ENCODE data around the gene MATN3. TPM values are rescaled to one million over a fixed set of nuclear protein-coding genes. Genes with fewer than 3 reads are reported as not detected.

MATN3 gene
- total and polyA plus RNA-seq, 9 of the 15 experiments (the other 6 are each of a cell fraction or from before 2014, with no cell fraction given) = not detected

- TF ChIP-seq ZNF518B (CRISPR knock-in tag; IDR thresholded peaks at IDR 0.05) = no peak
- no peak for TF ChIP-seq PCBP1 (IDR thresholded peaks at IDR 0.05; ENCODE audit: low read depth, low read length, poor library complexity, severe bottlenecking)
Measured at GRCh38 chr2:20040489-20041172, 28.2 kb upstream of the MATN3 start (continued).

- intact Hi-C loops (cut with micrococcal nuclease) (no loop called here), in situ Hi-C loops (cut with MboI) (no loop called here)
- ATAC-seq (no peak), DNase-seq (ENCODE audit: extremely low read depth in 1 of 4, low spot score in 3 of 4) (no peak), FAIRE-seq (no peak)
- H2AFZ ChIP-seq (ENCODE audit: low read depth, low read length) = no peak overlapping the region
- H3K27ac ChIP-seq (ENCODE audit: extremely low read depth, low read depth, low read length) = no peak overlapping the region
- no TSS peak for BruUV-seq (replicated peaks)
- ChIA-PET CTCF (ENCODE audit: low intra/inter-chr PET ratio) (no interaction called here), POLR2A (interaction anchor here (0.7 to 0.8 kb wide), 2 partner anchors 10 to 507 kb away, joined by 3 to 4 read pairs; no protein-coding TSS in a partner anchor)
- H3K4me1 ChIP-seq (replicated peaks in 1 of 2; ENCODE audit: control insufficient read depth in 2 of 2, insufficient read depth in 2 of 2, low read length in 2 of 2) = no peaks in the 10 kb centered on the region; a peak in 2 of 5 replicates
- peaks cover 22% of the 10 kb centered on the region for H3K79me2 ChIP-seq (ENCODE audit: control insufficient read depth, insufficient read depth, low read length)
- no peak overlapping the region for H3K4me3 ChIP-seq
- H3K9ac ChIP-seq (ENCODE audit: insufficient read depth in 1 of 2, low read depth in 2 of 2, low read length in 2 of 2) = no peak overlapping the region
- H4K20me1 ChIP-seq (replicated peaks; ENCODE audit: control insufficient read depth, insufficient read depth, low read length) = no peaks in the 10 kb centered on the region; the same call in none of the 2 replicates
- 100% methylated on average over 2 of the region's 2 CpGs for WGBS (ENCODE audit: insufficient coverage, low coverage, missing lambda C conversion rate)
- H3K9me3 ChIP-seq (replicated peaks; ENCODE audit: control insufficient read depth, insufficient read depth, low read depth, low read length) = no peaks in the 10 kb centered on the region
- H3K36me3 ChIP-seq (ENCODE audit: control insufficient read depth, insufficient read depth, low read length) = peaks cover 91% of the 10 kb centered on the region
- no peaks in the 10 kb centered on the region for H3K9me1 ChIP-seq (ENCODE audit: control insufficient read depth, insufficient read depth, low read length)
- H3K27me3 ChIP-seq (ENCODE audit: control insufficient read depth in 2 of 2, insufficient read depth in 2 of 2, low read length in 2 of 2) = no peaks in the 10 kb centered on the region
- no peak overlapping the region for H3K4me2 ChIP-seq (ENCODE audit: insufficient read depth, low read length)
- TF ChIP-seq ZNF124 (CRISPR knock-in tag; IDR thresholded peaks at IDR 0.05) (no peak), ADNP (tag; IDR thresholded peaks at IDR 0.05) (no peak), ARID1B (IDR thresholded peaks at IDR 0.05) (no peak), ZBTB7A (IDR thresholded peaks at IDR 0.05; ENCODE audit: borderline replicate concordance, control insufficient read depth, low read depth, low read length) (no peak), SNAPC5 (CRISPR knock-in tag; IDR thresholded peaks at IDR 0.05) (no peak), L3MBTL2 (IDR thresholded peaks at IDR 0.05) (no peak), ZNF584 (CRISPR knock-in tag; IDR thresholded peaks at IDR 0.05; ENCODE audit: low read depth) (no peak), ZC3H8 (IDR thresholded peaks at IDR 0.05) (no peak), HBP1 (CRISPR knock-in tag; IDR thresholded peaks at IDR 0.05) (no peak), FOXK1 (CRISPR knock-in tag; IDR thresholded peaks at IDR 0.05; ENCODE audit: borderline replicate concordance) (no peak)
Measured at GRCh38 chr2:20037660-20038059, 25.2 kb upstream of the MATN3 start.

Data from K562 (cell line).